ENCODE results near the gene CTXND1.

DNA sequence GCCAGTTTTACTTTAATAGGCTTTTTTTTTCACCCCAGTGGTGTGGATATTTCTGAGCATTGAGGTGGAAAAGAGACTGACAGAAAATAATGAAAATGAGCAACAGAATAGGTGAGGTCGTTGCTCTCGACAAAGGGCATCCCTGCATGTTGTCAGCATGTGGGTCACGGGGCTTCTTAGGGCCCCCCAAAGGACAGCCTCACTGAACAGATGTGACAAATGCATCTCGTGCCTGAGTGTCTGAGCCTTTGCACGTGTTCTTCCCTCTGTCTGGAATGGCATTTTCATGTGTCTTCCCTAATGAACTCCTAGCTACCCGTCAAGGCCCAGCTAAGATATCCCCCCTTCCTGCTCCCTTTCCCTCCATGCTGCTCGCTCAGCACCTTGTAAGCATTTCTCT lies 67.5 kb downstream of the CTXND1 start:
- TF ChIP-seq SKI (IDR thresholded peaks at IDR 0.05; ENCODE audit: partially characterized antibody) = no peak
- no peak for TF ChIP-seq RNF219 (CRISPR knock-in tag; IDR thresholded peaks at IDR 0.05)
- TF ChIP-seq CHCHD3 (CRISPR knock-in tag; IDR thresholded peaks at IDR 0.05) = no peak
- TF ChIP-seq ZNF563 (CRISPR knock-in tag; IDR thresholded peaks at IDR 0.05) = no peak
- TF ChIP-seq NR2F1 (CRISPR knock-in tag; IDR thresholded peaks at IDR 0.05) = no peak
- no peak for TF ChIP-seq ZNF768 (CRISPR knock-in tag; IDR thresholded peaks at IDR 0.05)
- TF ChIP-seq, protein P1, sequence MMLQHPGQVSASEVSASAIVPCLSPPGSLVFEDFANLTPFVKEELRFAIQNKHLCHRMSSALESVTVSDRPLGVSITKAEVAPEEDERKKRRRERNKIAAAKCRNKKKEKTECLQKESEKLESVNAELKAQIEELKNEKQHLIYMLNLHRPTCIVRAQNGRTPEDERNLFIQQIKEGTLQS (CRISPR knock-in tag; IDR thresholded peaks at IDR 0.05) = no peak
- TF ChIP-seq ZKSCAN1 (IDR thresholded peaks at IDR 0.05; ENCODE audit: low read length) = no peak

Measured in HepG2 (cell line).